GM19240 (cell line): Measurements from ENCODE around the gene GPR132.
"Not testable (repeated sequence)": the region's sequence is repeated elsewhere in the genome, so short reads cannot be mapped to it uniquely, and the experiment has no call there.

Experiments
- DNase-seq: peaks from one replicate; pipeline ENCODE4 v3.0.0; 2011; ENCODE audit warnings: low spot score; ENCODE audit not compliant: insufficient read length

Gene GPR132

GRCh38 chr14:105042813-105043212 lies 22.4 kb downstream of the GPR132 start:
- no peak for DNase-seq

- no peak for DNase-seq
Observed at GRCh38 chr14:105041841-105042765, 23.1 kb downstream of the GPR132 start.

GRCh38 chr14:105039458-105040205 lies 25.6 kb downstream of the GPR132 start:
- no peak for DNase-seq

GRCh38 chr14:105035616-105036015 lies 29.6 kb downstream of the GPR132 start:
- DNase-seq: not testable (repeated sequence)

GRCh38 chr14:105034315-105035039 lies 30.8 kb downstream of the GPR132 start:
- DNase-seq: no peak

GRCh38 chr14:105033412-105033900 lies 31.8 kb downstream of the GPR132 start:
- DNase-seq: not testable (repeated sequence)

GRCh38 chr14:105032451-105032901 lies 32.8 kb downstream of the GPR132 start:
- DNase-seq: not testable (repeated sequence)

GRCh38 chr14:105030836-105031396 lies 34.3 kb downstream of the GPR132 start:
- no peak for DNase-seq

- no peak for DNase-seq
Observed at GRCh38 chr14:105030194-105030593, 35.0 kb downstream of the GPR132 start.

GRCh38 chr14:105029402-105029801 lies 35.8 kb downstream of the GPR132 start:
- no peak for DNase-seq

- no peak for DNase-seq
Observed at GRCh38 chr14:105028251-105028927, 36.8 kb downstream of the GPR132 start.

GRCh38 chr14:105027718-105028117 lies 37.5 kb downstream of the GPR132 start:
- DNase-seq: not testable (repeated sequence)

- DNase-seq: no peak
Observed at GRCh38 chr14:105026802-105027563, 38.2 kb downstream of the GPR132 start.

GRCh38 chr14:105026033-105026785 lies 39.0 kb downstream of the GPR132 start:
- DNase-seq: no peak

GRCh38 chr14:105025429-105025828 lies 39.8 kb downstream of the GPR132 start:
- no peak for DNase-seq

GRCh38 chr14:105023791-105024480 lies 41.3 kb downstream of the GPR132 start:
- no peak for DNase-seq

GRCh38 chr14:105023144-105023543 lies 42.1 kb downstream of the GPR132 start:
- DNase-seq: no peak

GRCh38 chr14:105022276-105022670 lies 43.0 kb downstream of the GPR132 start:
- DNase-seq: no peak
